Measurements from ENCODE around the gene TBC1D16. TPM values are rescaled to one million over a fixed set of nuclear protein-coding genes. Genes with fewer than 3 reads are reported as not detected.
"Not testable (repeated sequence)": the region's sequence is repeated elsewhere in the genome, so short reads cannot be mapped to it uniquely, and the experiment has no call there.

TBC1D16 gene
- total RNA-seq, 1 donor from 2014 or later, result 24.7 TPM

- no peaks in the 10 kb centered on the region for H3K9me3 ChIP-seq
- ATAC-seq (no peak), DNase-seq (no peak)
- no peaks in the 10 kb centered on the region for H3K27me3 ChIP-seq (ENCODE audit: low read depth)
- H3K4me3 ChIP-seq, result no peak overlapping the region
- intact Hi-C loops (cut with DNase I), result no loop called here
- peaks cover 5% of the 10 kb centered on the region for H3K36me3 ChIP-seq
- H3K27ac ChIP-seq, result no peak overlapping the region
- no peak for TF ChIP-seq CTCF (IDR thresholded peaks at IDR 0.05)
- H3K4me1 ChIP-seq, result no peaks in the 10 kb centered on the region
These were observed 65.8 kb downstream of the TBC1D16 start for GRCh38 chr17:79969906-79970305.

- H3K36me3 ChIP-seq, result peaks cover 5% of the 10 kb centered on the region
- intact Hi-C loops (cut with DNase I), result no loop called here
- TF ChIP-seq CTCF (IDR thresholded peaks at IDR 0.05), result no peak
- no peaks in the 10 kb centered on the region for H3K27me3 ChIP-seq (ENCODE audit: low read depth)
- no peak overlapping the region for H3K4me3 ChIP-seq
- DNase-seq (peak; percentile 8), ATAC-seq (no peak)
- H3K27ac ChIP-seq, result no peak overlapping the region
- H3K4me1 ChIP-seq, result no peaks in the 10 kb centered on the region
- H3K9me3 ChIP-seq, result no peaks in the 10 kb centered on the region
These were observed 67.6 kb downstream of the TBC1D16 start for GRCh38 chr17:79968116-79968515.

DNA sequence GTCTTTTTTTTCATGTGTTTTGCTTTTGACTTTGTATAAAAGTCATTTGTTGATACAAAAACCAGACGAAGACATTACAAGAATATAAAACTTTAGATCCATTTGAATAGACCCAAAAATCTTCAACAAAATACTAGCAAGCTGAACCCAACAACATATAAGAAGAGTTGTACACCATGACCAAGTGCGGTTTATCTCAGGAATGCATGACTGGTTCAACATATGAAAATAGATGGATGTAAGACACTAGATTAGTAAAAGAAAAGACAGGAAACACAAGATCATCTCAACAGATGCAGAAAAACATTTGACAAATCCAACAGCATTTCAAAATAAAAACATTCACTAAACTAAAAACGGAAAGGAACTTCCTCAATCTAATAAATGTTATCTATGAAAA is 69.0 kb downstream of the TBC1D16 start:
- no peak for DNase-seq
- no peaks in the 10 kb centered on the region for H3K4me1 ChIP-seq
- TF ChIP-seq CTCF (IDR thresholded peaks at IDR 0.05), result no peak
- no peaks in the 10 kb centered on the region for H3K36me3 ChIP-seq
- H3K9me3 ChIP-seq, result no peaks in the 10 kb centered on the region
- H3K4me3 ChIP-seq, result no peak overlapping the region
- ATAC-seq, result no peak
- H3K27ac ChIP-seq, result no peak overlapping the region
- H3K27me3 ChIP-seq (ENCODE audit: low read depth), result no peaks in the 10 kb centered on the region
- intact Hi-C loops (cut with DNase I), result no loop called here

DNA sequence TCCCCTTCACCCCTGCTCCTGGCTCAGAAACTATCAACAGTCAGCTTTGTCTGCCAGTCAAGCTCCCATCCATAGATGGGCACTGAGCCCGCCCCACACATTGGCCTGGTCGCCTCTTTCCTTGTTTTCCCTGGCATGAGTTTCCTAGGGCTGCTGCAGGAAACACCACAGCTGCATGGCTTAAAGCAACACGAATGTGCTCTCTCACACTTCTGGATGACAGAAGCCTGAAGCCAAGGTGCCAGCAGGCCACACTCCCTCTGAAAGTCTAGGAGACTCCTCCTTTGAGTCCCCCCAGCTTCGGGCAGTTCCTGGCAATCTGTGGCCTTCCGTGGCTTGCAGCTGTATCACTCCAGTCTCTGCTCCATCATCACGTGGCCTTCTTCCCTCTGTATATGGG is 69.9 kb downstream of the TBC1D16 start:
- intact Hi-C loops (cut with DNase I), result no loop called here

GRCh38 chr17:79962467-79962866 is 73.2 kb downstream of the TBC1D16 start:
- ATAC-seq; H3K4me3 ChIP-seq; DNase-seq; H3K36me3 ChIP-seq; H3K27me3 ChIP-seq (ENCODE audit: low read depth); H3K27ac ChIP-seq; H3K4me1 ChIP-seq; intact Hi-C loops (cut with DNase I); H3K9me3 ChIP-seq: not testable (repeated sequence)

More for the DNA sequence above, 69.9 kb downstream of the TBC1D16 start:
- no peaks in the 10 kb centered on the region for H3K36me3 ChIP-seq
- no peaks in the 10 kb centered on the region for H3K4me1 ChIP-seq
- no peak for TF ChIP-seq CTCF (IDR thresholded peaks at IDR 0.05)
- ATAC-seq (no peak), DNase-seq (peak; percentile 25)
- no peak overlapping the region for H3K4me3 ChIP-seq
- no peak overlapping the region for H3K27ac ChIP-seq
- H3K9me3 ChIP-seq, result no peaks in the 10 kb centered on the region
- H3K27me3 ChIP-seq (ENCODE audit: low read depth), result no peaks in the 10 kb centered on the region

DNA sequence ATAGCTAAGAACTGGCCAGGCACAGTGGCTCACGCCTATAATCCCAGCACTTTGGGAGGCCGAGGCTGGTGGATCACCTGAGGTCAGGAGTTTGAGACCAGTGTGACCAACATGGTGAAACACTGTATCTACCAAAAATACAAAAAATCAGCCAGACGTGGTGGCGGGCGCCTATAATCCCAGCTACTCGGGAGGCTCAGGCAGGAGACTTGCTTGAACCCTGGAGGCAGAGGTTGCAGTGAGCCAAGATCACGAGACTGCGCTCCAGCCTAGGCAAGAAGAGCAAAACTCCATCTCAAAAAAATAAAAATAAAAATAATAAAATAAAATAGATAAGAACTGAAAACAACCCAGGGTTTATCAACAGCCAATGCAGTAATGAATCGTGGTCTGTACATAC is 74.1 kb downstream of the TBC1D16 start:
- H3K4me1 ChIP-seq; H3K4me3 ChIP-seq; H3K27ac ChIP-seq; intact Hi-C loops (cut with DNase I); H3K9me3 ChIP-seq; ATAC-seq; H3K36me3 ChIP-seq; H3K27me3 ChIP-seq (ENCODE audit: low read depth): not testable (repeated sequence)
- DNase-seq, result peak; percentile 14

All from lower lobe of right lung (tissue), 2 donors.